ENCODE data around the gene AGBL4. TPM values are rescaled to one million over a fixed set of nuclear protein-coding genes. Genes with fewer than 3 reads are reported as not detected.

Gene AGBL4
- total and polyA plus RNA-seq, 2 of the 13 experiments (the other 11 are each of a cell fraction or from before 2014, with no cell fraction given), result not detected

- no TSS peak for BruUV-seq (replicated peaks)
- DNase-seq (ENCODE audit: low spot score), result no peak
- intact Hi-C loops (cut with micrococcal nuclease; ENCODE audit: unreplicated experiment), result no loop called here
- H3K4me1 ChIP-seq (ENCODE audit: insufficient read depth, low read length), result peaks cover 21% of the 10 kb centered on the region
- ATAC-seq, result no peak
- ChIA-PET POLR2A (no interaction called here), CTCF (ENCODE audit: low intra/inter-chr PET ratio, low total read pairs) (interaction anchor here (1.1 kb wide), 1 partner anchor 390 kb away, joined by 5 read pairs; no protein-coding TSS in a partner anchor)
- H3K4me3 ChIP-seq (replicated peaks in 1 of 3; ENCODE audit: insufficient read depth in 1 of 3, low read depth in 2 of 3, low read length in 3 of 3), result no peak overlapping the region
- H3K79me2 ChIP-seq (ENCODE audit: insufficient read depth, low read length), result no peaks in the 10 kb centered on the region
- no peaks in the 10 kb centered on the region for H3K36me3 ChIP-seq (replicated peaks in 1 of 2; ENCODE audit: control insufficient read depth in 1 of 2, insufficient read depth in 2 of 2, low read length in 2 of 2)
- H3K9me3 ChIP-seq (ENCODE audit: low read length), result no peaks in the 10 kb centered on the region
- H3K9ac ChIP-seq (ENCODE audit: insufficient read depth, low read depth, low read length), result no peak overlapping the region
- FAIRE-seq, result no peak
- H3K27me3 ChIP-seq (ENCODE audit: control insufficient read depth in 1 of 2, insufficient read depth in 2 of 2, low read length in 2 of 2), result no peaks in the 10 kb centered on the region
- H4K20me1 ChIP-seq (ENCODE audit: insufficient read depth, low read length), result no peaks in the 10 kb centered on the region
- TF ChIP-seq, protein P1, sequence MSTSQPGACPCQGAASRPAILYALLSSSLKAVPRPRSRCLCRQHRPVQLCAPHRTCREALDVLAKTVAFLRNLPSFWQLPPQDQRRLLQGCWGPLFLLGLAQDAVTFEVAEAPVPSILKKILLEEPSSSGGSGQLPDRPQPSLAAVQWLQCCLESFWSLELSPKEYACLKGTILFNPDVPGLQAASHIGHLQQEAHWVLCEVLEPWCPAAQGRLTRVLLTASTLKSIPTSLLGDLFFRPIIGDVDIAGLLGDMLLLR (CRISPR knock-in tag; IDR thresholded peaks at IDR 0.05), result no peak
- TF ChIP-seq ZNF30 (CRISPR knock-in tag; IDR thresholded peaks at IDR 0.05) (no peak), SP4 (CRISPR knock-in tag; IDR thresholded peaks at IDR 0.05) (no peak)
- in situ Hi-C loops (cut with HindIII; ENCODE audit: extremely low pct_ligation_motif_present, low pct_unique_long_range_greater_than_20kb), result no loop called here
- H3K4me2 ChIP-seq (ENCODE audit: low read depth, low read length), result no peak overlapping the region
- 39% methylated on average over 8 of the region's 8 CpGs for WGBS (ENCODE audit: low lambda C conversion rate)
- H2AFZ ChIP-seq (ENCODE audit: low read length), result no peak overlapping the region
- no peak overlapping the region for H3K27ac ChIP-seq (ENCODE audit: extremely low read length, insufficient read depth, low read length)
Measured at GRCh38 chr1:48499211-48499735, 1524.5 kb downstream of the AGBL4 start.

DNA sequence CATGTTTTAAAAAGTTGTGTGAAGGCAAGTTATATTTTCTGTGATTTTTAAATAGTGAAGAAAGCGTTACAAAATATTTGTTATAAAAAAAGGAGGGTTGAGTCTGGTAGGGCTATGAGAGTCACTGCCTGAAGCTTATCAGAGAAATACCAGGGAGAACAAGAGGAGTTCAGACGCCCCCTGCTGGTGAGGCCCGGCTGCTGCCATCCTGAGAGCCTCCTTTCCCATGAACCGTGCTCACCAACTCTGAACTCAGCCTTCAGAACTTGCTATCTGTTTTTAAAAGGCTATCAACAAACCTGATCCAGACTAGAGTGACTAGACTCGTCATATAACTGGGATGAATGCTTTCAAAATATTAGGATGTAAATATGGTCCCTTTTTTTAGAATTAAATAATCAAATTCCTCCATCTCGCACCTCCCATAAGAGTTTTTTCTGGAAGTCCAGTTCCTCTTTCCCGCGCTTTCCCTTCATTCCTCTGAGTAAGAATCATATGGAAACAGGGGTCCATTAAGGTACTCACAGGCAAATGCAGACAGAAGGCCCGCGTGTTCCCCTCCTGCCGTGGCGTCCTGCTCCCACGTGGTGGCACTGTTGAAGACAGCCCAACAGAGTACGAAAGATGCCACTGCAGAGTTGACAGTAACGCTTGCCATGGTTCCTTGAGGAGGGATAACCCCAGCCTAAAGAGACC is 1525.5 kb downstream of the AGBL4 start:
- 17% methylated on average over 15 of the region's 15 CpGs for WGBS (ENCODE audit: low lambda C conversion rate)
- TF ChIP-seq CAMTA2 (CRISPR knock-in tag; IDR thresholded peaks at IDR 0.05; ENCODE audit: borderline replicate concordance) (no peak), ADNP (CRISPR knock-in tag; IDR thresholded peaks at IDR 0.05) (no peak), ZNF83 (CRISPR knock-in tag; IDR thresholded peaks at IDR 0.05; ENCODE audit: borderline replicate concordance) (no peak), ZMYM3 (CRISPR knock-in tag; IDR thresholded peaks at IDR 0.05) (no peak), ELF3 (CRISPR knock-in tag; IDR thresholded peaks at IDR 0.05) (no peak), STAG1 (CRISPR knock-in tag; IDR thresholded peaks at IDR 0.05) (peak; percentile 59), RARA (CRISPR knock-in tag; IDR thresholded peaks at IDR 0.05) (no peak), SMC3 (IDR thresholded peaks at IDR 0.05; ENCODE audit: low read length) (peak; percentile 58), ZKSCAN1 (IDR thresholded peaks at IDR 0.05; ENCODE audit: low read length) (no peak)

More for the DNA sequence above, 1525.5 kb downstream of the AGBL4 start:
- H4K20me1 ChIP-seq (ENCODE audit: insufficient read depth, low read length), result no peaks in the 10 kb centered on the region
- BruUV-seq (replicated peaks), result no TSS peak
- H3K27ac ChIP-seq (ENCODE audit: extremely low read length, insufficient read depth, low read length), result no peak overlapping the region
- FAIRE-seq, result peak; percentile 73
- in situ Hi-C loops (cut with HindIII; ENCODE audit: extremely low pct_ligation_motif_present, low pct_unique_long_range_greater_than_20kb) (no loop called here), intact Hi-C loops (cut with micrococcal nuclease; ENCODE audit: unreplicated experiment) (loop anchor here (1.0 kb wide), 1 partner anchor 26 kb away; the partner anchor contains the start of gene SPATA6)
- no peaks in the 10 kb centered on the region for H3K9me3 ChIP-seq (ENCODE audit: low read length)
- no peak overlapping the region for H3K9ac ChIP-seq (ENCODE audit: insufficient read depth, low read depth, low read length)
- CTCF ChIA-PET (ENCODE audit: low intra/inter-chr PET ratio, low total read pairs), result interaction anchor here (0.8 to 1.1 kb wide), 2 partner anchors 388 to 389 kb away, joined by 3 to 5 read pairs; no protein-coding TSS in a partner anchor
- no peaks in the 10 kb centered on the region for H3K27me3 ChIP-seq (ENCODE audit: control insufficient read depth in 1 of 2, insufficient read depth in 2 of 2, low read length in 2 of 2)
- peaks cover 31% of the 10 kb centered on the region for H3K4me1 ChIP-seq (ENCODE audit: insufficient read depth, low read length)
- POLR2A ChIA-PET, result interaction anchor here (1.4 kb wide), 1 partner anchor 26 kb away, joined by 5 read pairs; the partner anchor contains the start of gene SPATA6
- H3K36me3 ChIP-seq (replicated peaks in 1 of 2; ENCODE audit: control insufficient read depth in 1 of 2, insufficient read depth in 2 of 2, low read length in 2 of 2), result no peaks in the 10 kb centered on the region
- no peaks in the 10 kb centered on the region for H3K79me2 ChIP-seq (ENCODE audit: insufficient read depth, low read length)
- peak; percentile 61 for DNase-seq (ENCODE audit: low spot score)
- ATAC-seq, result peak; percentile 78
- no peak overlapping the region for H3K4me3 ChIP-seq (replicated peaks in 1 of 3; ENCODE audit: insufficient read depth in 1 of 3, low read depth in 2 of 3, low read length in 3 of 3)
- no peak overlapping the region for H2AFZ ChIP-seq (ENCODE audit: low read length)
- peak overlapping the region; percentile 72 for H3K4me2 ChIP-seq (ENCODE audit: low read depth, low read length)
